Psoas muscle (tissue), 8 donors: Measurements from ENCODE around the gene UIMC1. TPM values are rescaled to one million over a fixed set of nuclear protein-coding genes. Genes with fewer than 3 reads are reported as not detected.

Experiments used
- ATAC-seq, 4 donors: fragments of 200-7000 bp; cut with Tn5 transposase; one replicate each; pipeline ENCODE4 v1.9.1; 2020; ENCODE audit warnings: moderate library complexity in 3 of 4, mild to moderate bottlenecking in 2 of 4
- DNase-seq, 2 donors: peaks; one replicate each; pipeline ENCODE4 v3.0.0-alpha.2; 2020
- H3K27ac ChIP-seq: fragments of 200-600 bp; one replicate; pipeline ENCODE4 v1.8.0; 2022
- H3K27me3 ChIP-seq, 3 donors: fragments of 200-600 bp in 1 of 3; one replicate each; pipeline versions ENCODE4 v1.6.1 to v1.8.0; 2013 to 2022; ENCODE audit warnings: low read length in 2 of 3, mild to moderate bottlenecking in 2 of 3, moderate library complexity in 1 of 3; ENCODE audit not compliant: insufficient read depth in 3 of 3
- H3K36me3 ChIP-seq, 2 donors: fragments of 200-600 bp in 1 of 2; one replicate each; pipeline versions ENCODE4 v1.6.1 to v1.8.0; 2013 to 2022; ENCODE audit warnings: low read depth in 1 of 2, mild to moderate bottlenecking in 1 of 2, moderate library complexity in 1 of 2; ENCODE audit not compliant: insufficient read depth in 1 of 2
- H3K4me1 ChIP-seq: fragments of 200-600 bp; one replicate; pipeline ENCODE4 v1.8.0; 2022
- H3K4me3 ChIP-seq: fragments of 200-600 bp; one replicate; pipeline ENCODE4 v1.8.0; 2022; ENCODE audit warnings: mild to moderate bottlenecking
- H3K9me3 ChIP-seq: fragments of 200-600 bp; one replicate; pipeline ENCODE4 v1.8.0; 2022
- CTCF ChIP-seq: fragments of 200-600 bp; IDR thresholded peaks from one replicate; pipeline ENCODE4 v1.8.0; 2022; ENCODE audit warnings: antibody characterized with exemption
- WGBS, 3 donors: extraction: QIAGEN DNeasy Blood & Tissue Kit; methylation state at CpG; one replicate each; pipeline versions ENCODE4 v1.1.6 to v1.1.7; 2013; 5-methylcytosine and 5-hydroxymethylcytosine counted together
- intact Hi-C, 2 donors: fragments of 100-400 bp; cut with DNase I; formaldehyde crosslinking; loops; one replicate each; pipeline versions ENCODE4 v1.11.0 to v1.14.2; 2022
- polyA plus RNA-seq, 3 donors: library from polyadenylated mRNA; stranded (reverse); fragments of 200-250 nt; gene quantifications; one replicate each; pipeline ENCODE4 v1.2.3, GENCODE V29; 2013
- total RNA-seq, 4 donors: library from RNA; stranded (reverse); fragmentation: NEBNext Ultra II Directional in 2 of 4; extraction: Animal tissue kit (Norgen Biotek cat#: 25700) in 2 of 4; gene quantifications; one replicate each; pipeline versions ENCODE4 v1.2.1 to v1.2.4, GENCODE V29; 2021 to 2023
- donor health status: healthy with polysubstance abuse.
- donor health status: DM: no; HTN: no; CAD: no; lungs with moderate emphysema.
- donor health status: Bipolar disorder and iron deficiency.
- donor health status: healthy.
- donor health status: DM: yes; HTN: yes; CAD: no.
- donor health status: DM: no; HTN: no; CAD: no.
- donor health status: DM: no; HTN: no; CAD: no.
- donor health status: DM: yes; HTN: yes; CAD: no.

Gene UIMC1
- total and polyA plus RNA-seq, 7 donors = 12.7 to 40.0 (median 26.1) TPM

GRCh38 chr5:176877793-176878331 is 128.7 kb downstream of the UIMC1 start:
- ATAC-seq (no peak), DNase-seq (no peak)
- TF ChIP-seq CTCF = no peak
- H3K27ac ChIP-seq = no peak overlapping the region
- H3K9me3 ChIP-seq = no peaks in the 10 kb centered on the region
- H3K36me3 ChIP-seq = no peaks in the 10 kb centered on the region
- intact Hi-C loops = no loop called here
- no peaks in the 10 kb centered on the region for H3K4me1 ChIP-seq
- no peak overlapping the region for H3K4me3 ChIP-seq
- H3K27me3 ChIP-seq = peaks cover 0 to 49% (median 6%) of the 10 kb centered on the region in 3 donors
- 67 to 74% (median 70%) methylated on average over 18 to 21 of the region's 21 CpGs for WGBS, 3 donors

GRCh38 chr5:176876506-176877431 is 129.8 kb downstream of the UIMC1 start:
- Histone ChIP-seq H3K27ac (no peak overlapping the region), H3K4me1 (no peaks in the 10 kb centered on the region), H3K9me3 (no peaks in the 10 kb centered on the region), H3K4me3 (no peak overlapping the region), H3K36me3 (no peaks in the 10 kb centered on the region), H3K27me3 (peaks cover 0 to 49% (median 6%) of the 10 kb centered on the region in 3 donors)
- WGBS, 3 donors = 67 to 75% (median 72%) methylated on average over 20 to 24 of the region's 24 CpGs
- ATAC-seq (no peak), DNase-seq (no peak)
- no peak for TF ChIP-seq CTCF
- intact Hi-C loops = no loop called here

- Histone ChIP-seq H3K4me3 (no peak overlapping the region), H3K27me3 (peaks cover 0 to 49% (median 6%) of the 10 kb centered on the region in 3 donors), H3K36me3 (no peaks in the 10 kb centered on the region), H3K4me1 (no peaks in the 10 kb centered on the region), H3K27ac (no peak overlapping the region), H3K9me3 (no peaks in the 10 kb centered on the region)
- 42 to 49% (median 46%) methylated on average over 25 to 27 of the region's 27 CpGs for WGBS, 3 donors
- DNase-seq (no peak), ATAC-seq (no peak)
- intact Hi-C loops = no loop called here
- no peak for TF ChIP-seq CTCF
These were observed 130.6 kb downstream of the UIMC1 start for GRCh38 chr5:176875783-176876505.

GRCh38 chr5:176875014-176875550 is 131.5 kb downstream of the UIMC1 start:
- DNase-seq (no peak), ATAC-seq (no peak)
- intact Hi-C loops = no loop called here
- H3K9me3 ChIP-seq = no peaks in the 10 kb centered on the region
- H3K4me1 ChIP-seq = no peaks in the 10 kb centered on the region
- no peak overlapping the region for H3K27ac ChIP-seq
- no peaks in the 10 kb centered on the region for H3K36me3 ChIP-seq
- no peak for TF ChIP-seq CTCF
- 51 to 65% (median 51%) methylated on average over 17 of the region's 17 CpGs for WGBS, 3 donors
- no peak overlapping the region for H3K4me3 ChIP-seq
- H3K27me3 ChIP-seq = peaks cover 0 to 49% (median 6%) of the 10 kb centered on the region in 3 donors
